Endothelial cell of umbilical vein (primary cell): ENCODE data around the gene TSSC4.
A peak's percentile ranks its signal among the peaks of the same experiment; 100 is the strongest.

Source experiments
- EZH2 ChIP-seq: IDR thresholded peaks from 2 replicates; pipeline ENCODE4 v1.6.1; 2012; ENCODE audit warnings: borderline replicate concordance, low read depth, mild to moderate bottlenecking, moderate library complexity, low read length, inconsistent platforms; ENCODE audit not compliant: severe bottlenecking
- FOS ChIP-seq: IDR thresholded peaks from 2 replicates; pipeline ENCODE4 v1.6.1; 2011; ENCODE audit warnings: mild to moderate bottlenecking, low read length, moderate library complexity, borderline replicate concordance; ENCODE audit not compliant: insufficient read depth
- GATA2 ChIP-seq: IDR thresholded peaks from 2 replicates; pipeline ENCODE4 v1.7.0; 2011; ENCODE audit warnings: low read depth, mild to moderate bottlenecking, moderate library complexity, mixed read lengths, low read length; ENCODE audit not compliant: insufficient read length, insufficient read depth
- JUN ChIP-seq: IDR thresholded peaks from 2 replicates; pipeline ENCODE4 v1.6.1; 2011; ENCODE audit warnings: borderline replicate concordance, low read depth; ENCODE audit not compliant: insufficient read length, insufficient read depth
- MYC ChIP-seq: IDR thresholded peaks from one replicate; pipeline ENCODE4 v1.6.1; 2011; ENCODE audit warnings: mild to moderate bottlenecking, low read depth, low read length
- POLR2A ChIP-seq: IDR thresholded peaks from 2 replicates; pipeline ENCODE4 v1.6.1; 2012; ENCODE audit warnings: low read depth, mild to moderate bottlenecking, control low read depth, low read length
- POLR2AphosphoS5 ChIP-seq: IDR thresholded peaks from 2 replicates; pipeline ENCODE4 v1.6.1; 2012; ENCODE audit warnings: low read depth, mild to moderate bottlenecking, control low read depth, low read length, moderate library complexity; ENCODE audit not compliant: insufficient read depth
- TF ChIP-seq, protein P1 (sequence below), 2 donors: IDR thresholded peaks; 1 replicate in 1 of 2; 2 replicates in 1 of 2; pipeline ENCODE4 v1.5.1; 2011; ENCODE audit warnings: low read length in 2 of 2, mild to moderate bottlenecking in 2 of 2, moderate library complexity in 2 of 2, control low read depth in 1 of 2, inconsistent platforms in 1 of 2, low read depth in 1 of 2; ENCODE audit not compliant: insufficient read depth in 1 of 2; ENCODE audit errors: extremely low read depth in 1 of 2
- TF ChIP-seq, protein P2 (sequence below): IDR thresholded peaks from 2 replicates; pipeline ENCODE4 v1.6.1; 2011; ENCODE audit not compliant: insufficient read depth, insufficient read length

DNA sequence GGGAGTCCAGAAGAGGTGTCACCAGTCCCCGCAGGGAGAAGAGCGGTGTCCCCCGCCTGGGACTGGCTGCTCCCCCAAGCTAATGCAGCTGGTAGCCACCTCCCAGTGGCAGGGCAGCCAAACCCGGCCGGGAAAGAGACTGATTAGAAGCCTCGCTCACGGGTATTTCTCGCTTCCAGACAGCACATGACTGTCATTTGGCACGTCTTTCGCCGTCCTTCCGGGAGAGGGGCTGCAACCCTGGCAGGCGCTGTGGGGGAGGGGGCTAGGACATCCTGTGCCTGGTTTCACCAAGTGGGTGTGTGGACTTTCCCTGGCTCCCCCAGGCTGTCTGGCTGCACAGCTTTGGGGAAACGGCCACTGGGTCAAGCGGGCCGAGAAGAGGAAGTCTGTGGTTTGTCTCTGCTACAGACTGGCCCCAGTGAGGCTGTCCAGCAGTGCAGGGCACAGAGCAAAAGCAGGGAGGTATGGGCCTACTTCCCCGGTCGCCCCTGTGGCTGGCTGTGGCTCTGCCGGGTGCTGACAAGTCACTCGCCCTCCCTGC, 19.7 kb upstream of the TSSC4 start:
- TF ChIP-seq, protein P1, sequence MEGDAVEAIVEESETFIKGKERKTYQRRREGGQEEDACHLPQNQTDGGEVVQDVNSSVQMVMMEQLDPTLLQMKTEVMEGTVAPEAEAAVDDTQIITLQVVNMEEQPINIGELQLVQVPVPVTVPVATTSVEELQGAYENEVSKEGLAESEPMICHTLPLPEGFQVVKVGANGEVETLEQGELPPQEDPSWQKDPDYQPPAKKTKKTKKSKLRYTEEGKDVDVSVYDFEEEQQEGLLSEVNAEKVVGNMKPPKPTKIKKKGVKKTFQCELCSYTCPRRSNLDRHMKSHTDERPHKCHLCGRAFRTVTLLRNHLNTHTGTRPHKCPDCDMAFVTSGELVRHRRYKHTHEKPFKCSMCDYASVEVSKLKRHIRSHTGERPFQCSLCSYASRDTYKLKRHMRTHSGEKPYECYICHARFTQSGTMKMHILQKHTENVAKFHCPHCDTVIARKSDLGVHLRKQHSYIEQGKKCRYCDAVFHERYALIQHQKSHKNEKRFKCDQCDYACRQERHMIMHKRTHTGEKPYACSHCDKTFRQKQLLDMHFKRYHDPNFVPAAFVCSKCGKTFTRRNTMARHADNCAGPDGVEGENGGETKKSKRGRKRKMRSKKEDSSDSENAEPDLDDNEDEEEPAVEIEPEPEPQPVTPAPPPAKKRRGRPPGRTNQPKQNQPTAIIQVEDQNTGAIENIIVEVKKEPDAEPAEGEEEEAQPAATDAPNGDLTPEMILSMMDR (IDR thresholded peaks at IDR 0.05; ENCODE audit: extremely low read depth in 1 of 2, insufficient read depth in 1 of 2, low read depth in 1 of 2, low read length in 2 of 2): no peak
- TF ChIP-seq EZH2: no peak
- TF ChIP-seq, protein P2, sequence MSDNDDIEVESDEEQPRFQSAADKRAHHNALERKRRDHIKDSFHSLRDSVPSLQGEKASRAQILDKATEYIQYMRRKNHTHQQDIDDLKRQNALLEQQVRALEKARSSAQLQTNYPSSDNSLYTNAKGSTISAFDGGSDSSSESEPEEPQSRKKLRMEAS: no peak
- no peak for TF ChIP-seq FOS
- TF ChIP-seq POLR2AphosphoS5: peak; percentile 26
- no peak for TF ChIP-seq MYC
- TF ChIP-seq POLR2A: no peak
- TF ChIP-seq GATA2: no peak
- no peak for TF ChIP-seq JUN
